OCI-LY7 (cell line): ENCODE data around the gene NUDT13. TPM values are rescaled to one million over a fixed set of nuclear protein-coding genes. Genes with fewer than 3 reads are reported as not detected.
"Not testable (repeated sequence)": the region's sequence is repeated elsewhere in the genome, so short reads cannot be mapped to it uniquely, and the experiment has no call there.

Experiments used
- BruUV-seq: library from RNA; stranded (reverse); fragments of 400-500 nt; replicated peaks from 2 replicates; lab custom pipeline; 2021; lab: Mats Ljungman, UMichigan
- CTCF ChIA-PET: fragments of 300-600 bp; sonication (Branson Sonifier 250); formaldehyde crosslinking; loops from one replicate; lab custom pipeline; 2022; ENCODE audit warnings: antibody characterized with exemption; ENCODE audit not compliant: unreplicated experiment; lab: Charles Lee
- POLR2A ChIA-PET: fragments of 300-600 bp; sonication (Branson Sonifier 250); formaldehyde crosslinking; loops from one replicate; lab custom pipeline; 2022; ENCODE audit warnings: antibody characterized with exemption; lab: Charles Lee
- DNase-seq: peaks from one replicate; pipeline ENCODE4 v3.0.0-alpha.2; 2015; ENCODE audit warnings: low spot score
- H2AFZ ChIP-seq: fragments of 200-600 bp; sonication (generic), shearing (Covaris generic); 2 replicates; pipeline ENCODE4 v1.6.1; 2014; ENCODE audit warnings: mild to moderate bottlenecking, antibody characterized with exemption, low read length, moderate library complexity
- H3K27ac ChIP-seq: fragments of 200-600 bp; sonication (generic); 2 replicates; pipeline ENCODE4 v1.5.1; 2014; ENCODE audit warnings: mixed run types, low read depth, mild to moderate bottlenecking, moderate library complexity, low read length, inconsistent platforms; ENCODE audit not compliant: poor library complexity, severe bottlenecking
- H3K36me3 ChIP-seq: fragments of 200-600 bp; sonication (generic); 2 replicates; pipeline ENCODE4 v1.6.1; 2014; ENCODE audit warnings: mild to moderate bottlenecking, antibody characterized with exemption, low read length, moderate library complexity, mixed read lengths; ENCODE audit not compliant: insufficient read depth
- H3K4me1 ChIP-seq: fragments of 200-600 bp; sonication (generic); 2 replicates; pipeline ENCODE4 v1.5.1; 2014; ENCODE audit warnings: mild to moderate bottlenecking, low read length; ENCODE audit not compliant: insufficient read depth, poor library complexity, severe bottlenecking
- H3K4me2 ChIP-seq: fragments of 200-600 bp; sonication (generic); 2 replicates; pipeline ENCODE4 v1.6.1; 2014; ENCODE audit warnings: mild to moderate bottlenecking, low read length
- H3K4me3 ChIP-seq: fragments of 200-600 bp; sonication (generic); 2 replicates; pipeline ENCODE4 v1.5.1; 2014; ENCODE audit warnings: mild to moderate bottlenecking, low read depth, low read length; ENCODE audit not compliant: poor library complexity, severe bottlenecking
- H3K79me2 ChIP-seq: fragments of 200-600 bp; sonication (generic); 2 replicates; pipeline ENCODE4 v1.6.1; 2016; ENCODE audit warnings: low read depth, mild to moderate bottlenecking, low read length, moderate library complexity, mixed read lengths; ENCODE audit not compliant: insufficient read depth
- H3K9me2 ChIP-seq: fragments of 200-600 bp; sonication (generic); 2 replicates; pipeline ENCODE4 v1.6.1; 2016; ENCODE audit warnings: mild to moderate bottlenecking, low read length, mixed read lengths; ENCODE audit not compliant: insufficient read depth
- H3K9me3 ChIP-seq: fragments of 200-600 bp; sonication (generic); 2 replicates; pipeline ENCODE4 v1.6.1; 2014; ENCODE audit warnings: mild to moderate bottlenecking, mixed run types, low read length, mixed read lengths
- H4K20me1 ChIP-seq: fragments of 200-600 bp; sonication (generic); 2 replicates; pipeline ENCODE4 v1.6.1; 2014; ENCODE audit warnings: mild to moderate bottlenecking, antibody characterized with exemption, low read length, moderate library complexity, mixed read lengths; ENCODE audit not compliant: insufficient read depth
- CTCF ChIP-seq: fragments of 200-600 bp; sonication (generic); conservative IDR thresholded peaks from 2 replicates; pipeline ENCODE4 v1.5.1; 2014; ENCODE audit warnings: mild to moderate bottlenecking, antibody characterized with exemption, low read length, moderate library complexity, mixed read lengths
- EZH2phosphoT487 ChIP-seq: fragments of 200-600 bp; sonication (generic); IDR thresholded peaks from 2 replicates; pipeline ENCODE4 v1.6.1; 2018; ENCODE audit warnings: low read depth, borderline replicate concordance, mild to moderate bottlenecking, mixed run types, antibody characterized with exemption, low read length, moderate library complexity, mixed read lengths
- intact Hi-C: fragments of 100-400 bp; cut with micrococcal nuclease; formaldehyde crosslinking; loops from one replicate; pipeline ENCODE4 v1.10.0; 2022; ENCODE audit not compliant: unreplicated experiment
- total RNA-seq, 2 experiments: library from RNA; depleted of rRNA in 1 of 2; stranded (reverse); fragments of >200 nt in 1 of 2; shearing (Covaris generic) in 1 of 2; gene quantifications; 2 replicates each; pipeline ENCODE4 v1.2.3, GENCODE V29; 2014 to 2022

NUDT13 gene
- total RNA-seq, 2 experiments from 2014 or later = not detected

GRCh38 chr10:73099141-73099540 lies 11.1 kb upstream of the NUDT13 start:
- no TSS peak for BruUV-seq
- Histone ChIP-seq H3K4me3 (no peak overlapping the region), H3K9me3 (no peaks in the 10 kb centered on the region), H3K9me2 (no peaks in the 10 kb centered on the region), H4K20me1 (peaks cover 8% of the 10 kb centered on the region; the same call in 1 of the 2 replicates), H3K27ac (no peak overlapping the region), H3K36me3 (peaks cover 19% of the 10 kb centered on the region), H3K4me1 (peaks cover 16% of the 10 kb centered on the region), H3K4me2 (no peak overlapping the region), H3K79me2 (peaks cover 18% of the 10 kb centered on the region), H2AFZ (no peak overlapping the region)
- ChIA-PET CTCF (no interaction called here), POLR2A (interaction anchor here (0.7 to 1.8 kb wide), 3 partner anchors 11 to 398 kb away, joined by 3 to 4 read pairs (median 4); partner anchors contain the start of gene NUDT13)
- no peak for DNase-seq
- TF ChIP-seq CTCF (no peak), EZH2phosphoT487 (no peak)
- intact Hi-C loops = loop anchor here (5.0 kb wide), 1 partner anchor 148 kb away; the partner anchor contains the start of gene DNAJC9

- Histone ChIP-seq H3K36me3 (peaks cover 43% of the 10 kb centered on the region), H3K9me2 (no peaks in the 10 kb centered on the region), H4K20me1 (no peaks in the 10 kb centered on the region), H3K4me2 (no peak overlapping the region), H3K4me3 (no peak overlapping the region), H3K9me3 (peaks cover 10% of the 10 kb centered on the region; the same call in 1 of the 2 replicates), H2AFZ (no peak overlapping the region), H3K4me1 (no peaks in the 10 kb centered on the region), H3K27ac (no peak overlapping the region), H3K79me2 (no peaks in the 10 kb centered on the region)
- POLR2A ChIA-PET = no interaction called here
- no peak for DNase-seq
- intact Hi-C loops = no loop called here
- BruUV-seq = no TSS peak
- CTCF ChIA-PET = no interaction called here
- no peak for TF ChIP-seq CTCF
- TF ChIP-seq EZH2phosphoT487 = no peak
Measured at GRCh38 chr10:73106301-73106700, 4.0 kb upstream of the NUDT13 start.

GRCh38 chr10:73109248-73109652 lies 1.0 kb upstream of the NUDT13 start:
- peaks cover 45% of the 10 kb centered on the region for H3K36me3 ChIP-seq
- CTCF ChIA-PET, H3K4me3 ChIP-seq, H3K4me1 ChIP-seq, H3K27ac ChIP-seq, H3K9me3 ChIP-seq, H2AFZ ChIP-seq, H3K9me2 ChIP-seq, BruUV-seq, H3K79me2 ChIP-seq, H4K20me1 ChIP-seq, intact Hi-C loops, DNase-seq, H3K4me2 ChIP-seq: not testable (repeated sequence)
- POLR2A ChIA-PET = interaction anchor here (0.6 to 1.6 kb wide), 2 partner anchors 22 to 83 kb away, joined by 3 read pairs; no protein-coding TSS in a partner anchor

- intact Hi-C loops, H3K79me2 ChIP-seq, H3K27ac ChIP-seq, CTCF ChIA-PET, H3K9me3 ChIP-seq, DNase-seq, H3K9me2 ChIP-seq, H3K4me1 ChIP-seq, H4K20me1 ChIP-seq, H3K4me3 ChIP-seq, H2AFZ ChIP-seq, BruUV-seq, H3K4me2 ChIP-seq: not testable (repeated sequence)
- peaks cover 47% of the 10 kb centered on the region for H3K36me3 ChIP-seq
- POLR2A ChIA-PET = interaction anchor here (0.9 kb wide), 1 partner anchor 11 kb away, joined by 4 read pairs; no protein-coding TSS in a partner anchor
Measured at GRCh38 chr10:73112032-73112431, 1.8 kb downstream of the NUDT13 start.
